Fibroblast of skin of left quadriceps (primary cell): ENCODE results near the gene PKN1.

Source experiments
- DNase-seq, 2 experiments: peaks; one replicate each; pipeline ENCODE4 v3.0.0-alpha.2; 2013; ENCODE audit warnings: low read depth in 2 of 2

PKN1 gene

DNA sequence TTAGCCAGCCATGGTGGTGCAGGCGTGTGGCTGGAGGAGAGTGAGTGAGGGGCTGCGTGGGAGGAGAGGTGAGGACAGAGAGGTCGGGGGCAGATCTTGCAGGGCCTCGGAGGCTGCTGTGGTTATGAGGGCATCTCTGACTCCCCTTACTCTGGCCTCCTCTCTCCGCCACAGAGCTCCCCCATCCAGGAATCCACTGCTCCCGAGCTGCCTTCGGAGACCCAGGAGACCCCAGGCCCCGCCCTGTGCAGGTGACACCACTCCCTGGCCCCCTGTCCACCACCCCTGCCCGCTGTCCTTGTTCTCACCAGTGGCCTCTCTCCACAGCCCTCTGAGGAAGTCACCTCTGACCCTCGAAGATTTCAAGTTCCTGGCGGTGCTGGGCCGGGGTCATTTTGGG lies 34.3 kb downstream of the PKN1 start:
- no peak for DNase-seq

DNA sequence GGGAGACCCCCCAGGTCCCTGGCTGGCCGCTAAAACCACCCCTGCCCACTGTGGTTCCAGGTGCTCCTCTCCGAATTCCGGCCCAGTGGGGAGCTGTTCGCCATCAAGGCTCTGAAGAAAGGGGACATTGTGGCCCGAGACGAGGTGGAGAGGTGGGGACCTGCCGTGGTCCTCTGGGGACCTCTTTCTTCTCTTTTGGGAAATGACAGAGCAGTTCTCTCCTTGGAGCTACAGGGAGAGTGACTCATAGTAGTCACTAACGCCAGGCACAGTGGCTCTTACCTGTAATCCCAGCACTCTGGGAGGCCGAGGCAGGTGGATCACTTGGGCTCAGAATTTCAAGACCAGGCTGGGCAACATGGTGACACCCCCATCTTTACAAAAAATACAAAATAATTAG lies 34.7 kb downstream of the PKN1 start:
- DNase-seq: no peak

DNA sequence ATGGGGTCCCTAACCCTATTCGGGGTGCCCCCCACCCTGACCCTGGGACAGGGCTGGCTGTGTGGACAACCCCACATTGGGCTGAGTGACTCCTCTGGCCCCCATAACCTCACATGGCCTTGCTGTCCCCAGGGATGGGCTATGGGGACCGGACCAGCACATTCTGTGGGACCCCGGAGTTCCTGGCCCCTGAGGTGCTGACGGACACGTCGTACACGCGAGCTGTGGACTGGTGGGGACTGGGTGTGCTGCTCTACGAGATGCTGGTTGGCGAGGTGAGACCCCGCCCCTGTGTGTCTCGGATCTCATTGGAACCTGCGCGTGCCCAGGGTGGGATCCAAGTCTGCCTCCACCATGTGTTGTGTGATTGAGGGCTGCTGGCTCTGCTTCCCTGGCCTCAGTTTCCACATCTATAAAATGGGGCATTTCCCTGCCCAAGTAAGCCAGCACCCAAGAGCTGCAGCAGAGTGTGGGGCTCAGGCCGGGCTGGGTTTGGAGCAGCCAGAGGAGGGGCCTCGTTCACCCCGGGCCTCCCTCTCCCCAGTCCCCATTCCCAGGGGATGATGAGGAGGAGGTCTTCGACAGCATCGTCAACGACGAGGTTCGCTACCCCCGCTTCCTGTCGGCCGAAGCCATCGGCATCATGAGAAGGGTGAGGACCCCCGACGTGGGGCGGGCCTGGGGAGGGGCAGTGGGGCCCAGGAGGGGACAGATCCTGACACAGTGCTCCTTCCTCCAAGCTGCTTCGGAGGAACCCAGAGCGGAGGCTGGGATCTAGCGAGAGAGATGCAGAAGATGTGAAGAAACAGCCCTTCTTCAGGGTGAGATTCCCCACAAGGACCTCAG lies 37.1 kb downstream of the PKN1 start:
- no peak for DNase-seq

DNA sequence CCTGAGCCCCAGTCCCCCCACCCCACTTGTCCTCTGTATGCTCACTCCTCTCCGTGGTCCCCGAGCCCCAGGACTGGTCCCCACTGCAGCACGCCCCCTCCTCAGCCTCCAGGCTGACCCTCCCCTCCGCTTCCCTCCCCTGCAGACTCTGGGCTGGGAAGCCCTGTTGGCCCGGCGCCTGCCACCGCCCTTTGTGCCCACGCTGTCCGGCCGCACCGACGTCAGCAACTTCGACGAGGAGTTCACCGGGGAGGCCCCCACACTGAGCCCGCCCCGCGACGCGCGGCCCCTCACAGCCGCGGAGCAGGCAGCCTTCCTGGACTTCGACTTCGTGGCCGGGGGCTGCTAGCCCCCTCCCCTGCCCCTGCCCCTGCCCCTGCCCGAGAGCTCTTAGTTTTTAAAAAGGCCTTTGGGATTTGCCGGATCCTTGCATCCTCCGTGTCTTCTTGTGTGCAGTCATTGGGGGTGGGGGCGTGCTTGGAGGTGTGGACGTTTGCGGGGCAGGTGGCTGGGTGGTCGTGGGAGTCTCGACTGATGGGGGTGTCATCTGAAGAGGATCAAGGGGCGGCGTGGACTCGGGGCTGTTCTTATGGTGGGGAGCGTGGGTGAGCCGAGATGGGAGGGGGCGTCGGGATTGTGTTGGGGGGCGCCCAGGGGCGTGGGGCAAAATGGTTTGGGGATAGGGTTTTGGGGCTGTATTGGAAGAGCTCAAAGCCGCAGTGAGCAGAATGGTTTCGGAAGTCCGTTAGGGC lies 38.5 kb downstream of the PKN1 start:
- no peak for DNase-seq

DNA sequence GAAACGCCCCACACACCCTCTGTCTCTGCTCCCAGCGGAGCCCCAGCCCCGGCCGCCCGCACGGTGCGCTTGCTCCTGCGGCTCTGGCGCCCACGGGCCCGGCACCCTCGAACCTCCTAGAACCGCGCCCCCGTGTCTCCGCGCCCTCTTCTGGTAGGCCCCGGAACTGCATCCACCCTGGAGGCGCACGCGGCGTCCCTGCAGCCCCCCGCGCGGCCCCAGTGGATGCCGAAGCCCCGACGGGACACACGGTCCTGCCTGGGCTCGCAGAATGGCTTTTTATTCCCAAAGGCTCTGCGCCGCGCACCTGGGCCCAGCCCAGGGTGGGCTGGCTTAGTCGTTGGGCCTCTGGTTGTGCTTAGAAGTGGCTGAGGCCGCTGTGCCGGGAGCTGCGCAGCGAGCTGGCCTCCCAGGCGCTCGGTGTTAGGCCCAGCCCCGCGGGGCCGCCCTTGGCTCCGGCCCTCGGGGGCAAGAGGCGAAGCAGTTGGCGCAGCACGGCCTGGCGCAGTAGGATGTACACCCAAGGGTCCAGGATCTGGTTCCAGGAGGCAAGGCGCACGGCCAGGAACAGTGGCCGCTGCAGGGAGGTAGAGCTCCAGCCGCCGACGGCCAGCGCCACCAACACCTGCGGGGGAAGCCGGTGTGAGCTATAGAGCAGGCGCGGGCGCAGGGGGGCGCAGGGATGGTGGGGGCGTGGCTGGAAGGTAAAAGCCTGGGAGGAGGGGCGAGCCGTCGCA lies 39.3 kb downstream of the PKN1 start:
- no peak for DNase-seq

DNA sequence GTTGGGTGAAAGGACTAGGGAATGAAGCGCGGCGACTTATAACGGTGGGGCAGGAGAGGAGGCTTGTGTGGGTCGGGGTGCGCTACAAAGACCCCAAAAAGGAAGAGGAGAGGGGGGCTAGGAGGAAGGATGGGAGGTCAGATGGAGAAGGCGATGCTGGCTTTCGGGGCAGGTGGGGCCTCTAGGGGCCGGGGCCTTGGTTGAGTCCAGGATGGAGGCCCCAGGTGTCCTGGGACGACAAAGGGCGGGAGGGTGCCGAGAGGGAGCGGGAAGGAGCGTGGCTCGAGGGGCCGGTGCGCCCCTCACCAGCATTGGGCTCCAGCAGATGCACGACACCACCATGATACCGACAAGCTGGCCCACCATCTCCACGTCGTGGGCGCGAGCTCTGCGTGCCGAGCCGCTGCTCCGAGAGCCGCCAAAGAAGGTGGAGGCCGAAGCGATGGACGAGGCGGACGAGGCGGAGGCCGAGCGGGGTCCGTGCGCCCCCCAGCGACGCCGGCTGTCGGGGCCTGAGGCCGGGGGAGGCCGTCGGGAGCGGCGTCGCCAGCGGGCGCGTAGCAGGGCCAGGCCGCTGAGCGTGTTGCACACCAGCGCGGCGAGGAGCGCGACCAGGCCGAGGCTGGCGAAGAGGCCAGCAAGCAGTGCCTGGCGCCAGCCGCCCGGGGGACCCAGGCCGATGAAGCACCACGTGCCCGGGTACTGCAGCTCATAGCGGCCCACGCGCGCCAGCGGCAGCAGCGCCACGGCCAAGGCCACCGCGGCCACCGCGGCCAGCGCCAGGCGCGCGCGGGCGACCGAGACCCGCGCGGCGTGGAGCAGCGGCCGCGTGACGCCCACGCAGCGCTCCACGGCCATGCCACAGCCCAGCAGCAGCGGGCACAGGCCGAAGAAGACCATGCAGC lies 40.2 kb downstream of the PKN1 start:
- DNase-seq: no peak

DNA sequence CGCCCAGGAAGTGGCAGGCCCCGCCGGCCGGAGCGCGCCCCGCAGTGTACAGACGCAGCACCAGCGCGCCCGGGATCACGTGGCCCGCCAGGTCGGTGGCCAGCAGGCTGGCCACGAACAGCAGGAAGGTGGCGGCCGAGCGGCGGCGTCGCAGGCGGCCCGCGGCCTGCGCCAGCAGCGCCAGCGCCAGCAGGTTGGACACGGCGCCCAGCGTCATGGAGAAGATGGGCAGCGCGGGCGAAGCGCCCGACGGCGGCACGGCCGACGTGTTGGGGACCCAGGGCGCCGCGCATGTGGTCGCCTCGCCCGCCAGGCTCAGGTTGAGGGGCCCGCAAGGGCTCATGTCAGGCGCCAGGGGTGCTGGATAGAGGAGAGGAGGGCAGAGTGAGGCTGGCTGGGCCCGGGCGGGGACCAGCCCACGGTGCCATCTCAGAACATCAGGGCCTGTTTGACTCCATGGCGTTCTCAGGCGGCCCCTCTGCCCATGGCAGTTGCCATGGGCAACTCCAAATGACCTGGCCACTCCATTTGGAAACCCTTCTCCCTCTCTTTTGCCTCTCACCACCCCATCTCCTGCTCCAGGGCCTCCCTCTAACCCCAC lies 41.0 kb downstream of the PKN1 start:
- DNase-seq: no peak

DNA sequence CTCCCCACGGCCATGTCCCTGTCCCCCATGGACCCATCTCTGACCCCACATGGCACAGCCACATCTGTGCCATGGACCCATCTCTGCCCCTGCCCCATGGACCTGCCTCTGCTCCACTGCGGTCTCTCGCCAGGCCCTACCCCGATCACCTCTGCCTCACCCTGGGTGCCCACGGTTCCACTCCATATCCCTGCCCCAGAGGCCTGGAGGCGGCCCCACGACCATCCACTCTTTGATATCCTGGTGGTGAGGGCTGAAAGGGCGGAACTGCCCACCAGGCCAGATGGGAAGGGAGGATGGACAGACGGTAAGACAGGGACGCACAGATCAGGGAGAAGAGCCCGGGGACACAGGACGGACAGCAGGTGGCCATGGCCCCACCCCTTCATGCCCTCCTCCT lies 41.7 kb downstream of the PKN1 start:
- DNase-seq: no peak

DNA sequence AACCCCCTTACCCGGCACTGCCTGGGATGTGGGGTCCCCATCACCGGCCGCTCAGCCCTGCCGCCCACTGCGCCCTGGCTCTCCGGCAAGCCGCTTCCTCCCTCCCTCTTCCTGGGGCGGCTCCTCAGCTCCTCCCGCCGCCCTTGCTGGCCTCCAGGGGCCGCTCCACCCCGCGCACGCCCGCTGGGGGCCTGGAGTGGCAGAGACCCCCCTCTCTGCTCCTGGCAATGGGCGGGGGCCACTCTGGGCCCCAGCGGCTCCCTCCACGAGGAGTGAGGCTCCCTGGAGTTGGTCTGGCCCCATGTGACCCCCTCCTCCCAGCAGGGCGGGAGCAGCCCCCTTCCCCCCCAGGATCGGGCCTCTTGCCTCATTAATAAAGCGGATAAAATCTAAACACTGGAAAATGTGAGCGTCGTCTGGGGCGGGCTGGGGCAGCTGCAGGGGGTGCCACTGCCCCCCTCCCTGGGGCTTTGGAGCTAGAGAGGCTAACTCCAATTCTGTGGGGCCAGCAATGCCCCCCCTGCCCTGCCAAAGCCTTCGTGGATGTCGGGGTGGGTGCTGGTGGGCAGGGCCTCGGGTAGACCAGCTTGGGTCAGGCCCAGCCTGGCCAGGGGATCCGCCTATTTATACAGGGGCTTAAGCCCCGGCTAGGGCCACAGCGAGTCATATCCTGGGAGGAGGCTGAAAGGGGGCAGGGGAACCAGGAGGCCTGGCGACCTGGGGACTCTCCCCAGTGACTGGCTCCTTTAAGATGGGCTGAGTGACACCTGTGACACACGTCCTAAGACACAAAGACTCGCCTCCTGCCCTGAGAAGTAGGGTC lies 42.4 kb downstream of the PKN1 start, which contains the start of gene PTGER1:
TSS of gene PTGER1 (minus strand) at position 104 of the 823 bp plus-strand sequence. CDS start 1,034 bp downstream, outside the sequence.
- no peak for DNase-seq

DNA sequence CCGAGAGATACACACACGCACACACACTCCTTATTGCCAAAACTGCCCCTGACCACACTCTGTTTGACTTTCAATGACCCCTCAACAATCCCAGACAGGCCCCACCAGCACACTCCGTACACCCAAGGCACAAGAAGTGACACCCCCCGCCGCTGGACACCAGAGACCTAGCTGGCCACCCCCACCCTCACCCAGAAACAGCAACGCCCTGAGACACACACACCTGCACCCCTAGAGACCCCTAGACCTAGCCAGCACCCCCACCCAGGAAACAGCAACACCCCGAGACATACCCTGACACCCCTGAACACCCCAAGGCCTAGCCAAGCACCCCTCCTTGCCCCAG lies 43.2 kb downstream of the PKN1 start:
- DNase-seq: no peak

DNA sequence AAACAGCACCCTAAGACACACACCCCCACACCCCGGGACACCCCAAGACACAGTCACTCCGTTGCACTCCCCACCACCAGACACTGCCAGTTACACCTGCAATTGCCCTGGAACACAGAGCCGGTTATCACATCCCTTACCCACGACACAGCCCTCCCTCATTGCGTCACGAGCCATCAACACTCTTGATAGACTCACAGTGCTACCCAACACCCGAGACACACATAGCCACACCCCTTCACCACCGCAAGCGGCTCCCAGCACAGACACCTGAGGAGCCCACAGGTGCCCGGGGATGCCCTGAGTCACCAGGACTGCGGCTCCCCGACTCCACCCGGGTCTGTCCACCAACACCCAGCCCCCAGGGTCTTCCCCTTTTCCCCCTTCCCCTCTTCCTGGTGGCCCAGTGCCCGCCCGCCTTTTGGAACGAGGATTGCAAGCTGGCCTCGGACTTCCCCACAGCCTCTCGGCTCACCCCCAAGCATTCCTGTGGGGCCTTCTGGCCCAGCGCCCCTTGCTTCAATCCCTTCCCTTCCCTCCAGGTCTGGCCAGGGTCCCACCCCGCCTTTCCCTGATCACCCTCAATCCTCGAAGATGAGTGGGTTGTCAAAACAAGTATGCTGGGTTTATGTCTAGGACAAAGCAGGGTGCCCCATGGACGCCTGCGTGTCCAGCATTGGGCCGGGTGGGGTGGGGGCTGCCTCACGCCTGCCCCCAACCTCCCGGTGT lies 43.7 kb downstream of the PKN1 start:
- DNase-seq: no peak

DNA sequence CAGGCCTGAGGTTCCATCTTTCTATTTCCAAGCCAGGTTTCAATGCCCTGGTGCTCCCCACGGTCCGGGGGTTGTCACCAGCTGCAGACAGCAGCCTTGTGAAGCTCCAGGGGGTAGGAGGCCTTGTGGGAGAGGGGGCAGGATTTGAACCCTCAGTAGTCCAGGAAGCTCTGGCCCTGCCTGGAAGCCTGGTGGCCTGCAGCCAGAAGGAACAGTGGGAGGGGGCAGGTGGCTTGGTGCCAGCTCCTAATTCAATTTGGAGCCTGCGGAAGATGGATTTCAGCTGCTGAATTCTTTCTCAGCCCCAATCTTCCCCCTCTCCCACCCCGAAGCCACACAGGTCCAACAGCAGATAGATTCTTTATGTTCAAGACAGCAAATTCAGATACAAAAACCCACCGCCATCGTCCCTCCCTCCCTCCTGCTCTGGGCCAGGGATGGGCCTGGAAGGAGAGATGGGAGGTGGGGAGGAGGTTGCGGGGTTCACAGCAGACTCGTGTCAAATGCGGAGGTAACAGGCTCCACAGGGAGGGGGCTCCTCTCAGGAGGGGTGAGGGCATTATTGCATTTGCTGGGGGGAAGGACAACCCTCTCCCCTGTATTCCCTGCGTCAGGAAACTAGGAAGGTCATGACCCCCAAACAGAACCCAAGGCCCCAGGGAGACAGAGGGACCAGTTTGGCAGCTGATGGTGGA lies 44.5 kb downstream of the PKN1 start:
- no peak for DNase-seq

DNA sequence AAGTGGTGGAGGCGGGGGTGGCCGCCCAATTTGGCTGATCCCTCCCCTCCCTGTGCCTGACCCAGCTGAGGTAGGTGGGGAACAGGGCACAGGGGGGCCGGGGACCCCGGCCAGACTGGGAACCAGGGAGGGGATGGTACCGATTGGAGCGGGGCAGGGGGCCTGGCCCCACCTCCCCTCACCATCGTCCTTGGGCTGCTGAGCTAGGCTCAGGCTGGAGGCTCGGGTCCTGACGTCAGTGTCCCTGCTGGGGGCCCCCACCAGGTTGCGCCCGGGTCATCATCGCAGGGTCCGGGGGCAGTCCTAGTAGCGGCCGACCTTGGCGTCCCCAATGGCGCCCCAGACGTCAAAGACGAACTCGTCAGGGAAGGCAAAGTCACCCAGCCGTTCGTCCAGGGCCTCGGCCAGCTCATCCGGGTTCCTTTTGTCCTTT lies 45.0 kb downstream of the PKN1 start:
- DNase-seq: no peak

DNA sequence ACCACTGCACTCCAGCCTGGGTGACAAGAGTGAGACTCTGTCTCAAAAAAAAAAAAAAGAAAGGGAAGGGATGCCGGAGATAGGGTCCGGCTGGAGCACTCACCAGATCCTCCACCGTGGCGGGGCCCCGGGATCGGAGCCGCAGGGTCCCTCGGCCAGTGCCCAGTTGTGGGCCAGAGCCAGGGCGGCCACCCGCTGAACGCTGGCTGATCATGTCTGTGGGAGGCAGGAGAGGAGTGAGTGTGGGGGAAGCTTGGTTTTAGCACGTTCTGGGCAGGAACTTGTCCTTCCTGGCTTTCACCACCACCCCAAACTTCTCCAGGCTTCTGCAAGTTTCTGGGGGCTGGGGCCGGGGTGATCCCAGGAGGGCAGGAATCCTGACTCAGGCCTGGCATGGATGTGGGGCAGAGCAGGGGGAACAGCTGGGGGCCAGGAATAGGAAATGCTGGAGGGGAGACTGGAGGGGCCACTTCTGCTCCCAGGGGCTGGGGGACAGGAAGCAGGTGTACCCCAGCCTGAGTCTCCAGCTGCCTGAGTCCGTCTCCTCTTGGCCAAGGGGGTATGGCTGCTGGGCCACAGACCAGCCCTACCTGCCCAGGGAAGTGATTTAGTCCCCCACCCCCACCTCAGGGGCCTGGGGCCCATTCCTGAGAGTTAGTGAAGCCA lies 46.3 kb downstream of the PKN1 start:
- no peak for DNase-seq

DNA sequence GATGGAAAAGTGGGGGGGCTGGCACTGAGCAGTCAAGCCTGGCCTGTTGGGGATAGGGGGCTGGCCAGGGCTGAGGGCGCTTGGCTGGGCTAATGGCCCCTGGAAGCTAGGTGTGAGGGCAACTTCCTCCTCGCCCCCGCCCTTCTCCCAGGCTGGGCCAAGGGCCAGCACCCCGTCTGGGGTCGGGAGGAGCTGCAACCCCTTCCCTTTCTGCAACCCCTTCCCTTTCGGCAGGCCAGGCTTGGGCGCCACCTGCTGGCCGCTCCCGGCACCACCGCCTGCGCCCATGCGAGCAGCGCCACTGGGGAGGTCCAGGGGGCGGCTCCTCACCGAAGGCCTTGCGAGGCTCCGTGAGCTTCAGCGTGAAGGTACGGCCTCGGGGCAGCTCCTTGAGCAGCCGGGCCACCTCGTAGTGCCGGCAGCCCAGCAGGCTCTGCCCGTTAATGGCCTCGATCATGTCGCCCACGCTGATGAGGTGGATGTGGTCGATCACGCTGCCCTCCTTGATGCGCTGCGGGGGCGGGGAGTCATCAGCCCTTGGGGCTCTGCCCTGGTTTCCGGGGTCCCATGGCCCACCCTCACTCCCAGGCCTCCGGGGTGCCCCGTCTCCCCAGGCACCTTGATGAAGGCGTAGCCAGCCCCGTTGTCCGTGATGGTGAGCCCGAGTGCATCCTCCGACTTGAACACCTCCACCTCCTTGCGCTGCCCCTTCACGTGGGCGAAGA lies 47.0 kb downstream of the PKN1 start:
- no peak for DNase-seq

DNA sequence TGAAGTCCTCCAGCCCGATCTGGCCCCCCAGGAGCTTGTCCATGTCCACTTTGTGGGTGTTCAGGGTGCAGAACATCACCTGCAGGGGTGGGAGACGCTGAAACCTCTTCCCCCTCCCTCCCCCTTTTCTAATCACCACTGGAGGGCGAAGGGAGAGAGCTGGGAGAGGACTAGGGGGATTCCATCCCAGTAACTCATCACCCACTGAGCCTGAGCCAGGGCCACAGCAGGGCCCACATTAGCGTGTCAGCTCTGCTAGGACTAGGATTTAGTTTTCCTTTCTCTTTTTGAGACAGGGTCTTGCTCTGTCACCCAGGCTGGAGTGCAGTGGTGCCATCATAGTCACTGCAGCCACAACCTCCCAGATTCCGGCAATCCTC lies 47.6 kb downstream of the PKN1 start:
- no peak for DNase-seq

DNA sequence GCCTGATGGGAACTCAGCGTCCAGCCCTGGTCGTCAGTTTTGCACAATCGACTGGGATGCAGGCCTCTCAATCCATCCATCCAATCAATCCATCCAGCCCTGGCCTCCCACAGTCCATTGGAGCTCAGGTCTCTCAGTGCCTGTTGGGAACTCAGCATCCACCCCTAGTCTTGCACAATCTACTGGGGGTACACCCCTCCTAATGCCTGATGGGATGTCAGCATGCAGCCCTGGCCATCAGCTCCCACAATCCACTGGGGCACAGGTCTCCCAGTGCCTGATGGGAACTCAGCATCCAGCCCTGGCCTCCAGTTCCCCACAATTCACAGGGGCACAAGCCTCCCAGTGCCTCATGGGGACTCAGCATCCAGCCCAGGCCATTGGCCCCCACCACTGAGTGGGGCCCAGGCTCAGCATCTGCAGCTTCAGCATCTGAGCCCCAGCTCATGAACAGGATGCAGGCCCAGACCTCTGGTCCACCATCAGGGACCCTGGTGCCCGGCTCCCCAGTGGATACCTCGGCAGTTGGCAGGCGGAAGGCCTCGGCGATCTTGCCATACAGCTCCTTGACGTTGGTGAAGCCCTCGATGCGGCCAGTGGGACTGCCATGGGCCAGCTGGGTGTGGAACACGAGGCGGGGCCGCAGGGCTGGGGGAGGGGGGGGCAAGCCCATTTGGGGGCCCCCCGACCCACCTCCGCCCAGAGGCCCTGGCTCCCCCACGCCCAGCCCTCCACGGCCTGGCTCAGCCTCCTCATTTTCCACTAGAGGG lies 49.3 kb downstream of the PKN1 start:
- no peak for DNase-seq
